Measurements from ENCODE around the gene ZNF32. TPM values are rescaled to one million over a fixed set of nuclear protein-coding genes. Genes with fewer than 3 reads are reported as not detected.
A peak's percentile ranks its signal among the peaks of the same experiment; 100 is the strongest.

Gene ZNF32
- total and polyA plus RNA-seq, 2 donors (not counting 1 experiment from before 2014, with no cell fraction given) = 30.6 to 60.1 TPM

DNA sequence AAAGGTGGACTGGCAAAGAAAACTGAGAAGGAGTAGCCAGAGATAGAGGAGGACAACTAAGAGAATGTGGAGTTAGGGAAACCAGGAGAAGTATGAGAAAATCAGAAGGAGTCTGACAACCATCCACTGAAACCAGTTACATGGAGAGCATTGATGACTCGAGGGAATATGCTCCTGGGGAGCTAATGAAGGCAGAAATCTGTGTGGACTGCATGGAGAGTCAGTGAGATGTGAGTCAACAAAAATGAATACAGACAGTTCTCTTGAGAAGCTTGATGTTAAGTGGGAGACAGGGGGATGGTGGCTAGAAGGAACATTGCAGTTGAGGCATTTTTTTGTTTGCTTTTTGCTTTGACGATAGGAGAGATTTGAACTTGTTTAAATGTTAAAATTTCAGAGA lies 34.3 kb upstream of the ZNF32 start:
- H3K4me2 ChIP-seq (ENCODE audit: extremely low read depth, insufficient read depth, low read length) = no peak overlapping the region
- H3K4me1 ChIP-seq (ENCODE audit: control insufficient read depth, extremely low read depth, insufficient read depth, low read length) = no peaks in the 10 kb centered on the region
- H3K27ac ChIP-seq (ENCODE audit: insufficient read depth, low read length) = no peak overlapping the region
- no peak for TF ChIP-seq EZH2 (IDR thresholded peaks at IDR 0.05; ENCODE audit: low read length, missing control alignments)
- TF ChIP-seq, protein P1, sequence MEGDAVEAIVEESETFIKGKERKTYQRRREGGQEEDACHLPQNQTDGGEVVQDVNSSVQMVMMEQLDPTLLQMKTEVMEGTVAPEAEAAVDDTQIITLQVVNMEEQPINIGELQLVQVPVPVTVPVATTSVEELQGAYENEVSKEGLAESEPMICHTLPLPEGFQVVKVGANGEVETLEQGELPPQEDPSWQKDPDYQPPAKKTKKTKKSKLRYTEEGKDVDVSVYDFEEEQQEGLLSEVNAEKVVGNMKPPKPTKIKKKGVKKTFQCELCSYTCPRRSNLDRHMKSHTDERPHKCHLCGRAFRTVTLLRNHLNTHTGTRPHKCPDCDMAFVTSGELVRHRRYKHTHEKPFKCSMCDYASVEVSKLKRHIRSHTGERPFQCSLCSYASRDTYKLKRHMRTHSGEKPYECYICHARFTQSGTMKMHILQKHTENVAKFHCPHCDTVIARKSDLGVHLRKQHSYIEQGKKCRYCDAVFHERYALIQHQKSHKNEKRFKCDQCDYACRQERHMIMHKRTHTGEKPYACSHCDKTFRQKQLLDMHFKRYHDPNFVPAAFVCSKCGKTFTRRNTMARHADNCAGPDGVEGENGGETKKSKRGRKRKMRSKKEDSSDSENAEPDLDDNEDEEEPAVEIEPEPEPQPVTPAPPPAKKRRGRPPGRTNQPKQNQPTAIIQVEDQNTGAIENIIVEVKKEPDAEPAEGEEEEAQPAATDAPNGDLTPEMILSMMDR (conservative IDR thresholded peaks at IDR 0.05 in 1 of 2, IDR thresholded peaks at IDR 0.05 in 1 of 2; ENCODE audit: low read depth in 1 of 2, low read length in 2 of 2) = no peak
- H4K20me1 ChIP-seq (ENCODE audit: control insufficient read depth, extremely low read depth, insufficient read depth, low read length) = no peaks in the 10 kb centered on the region
- H3K36me3 ChIP-seq (ENCODE audit: control insufficient read depth, insufficient read depth, low read length) = no peaks in the 10 kb centered on the region
- peak in 1 of 2 donors; percentile 56 for DNase-seq (ENCODE audit: low read depth in 2 of 2)
- no peaks in the 10 kb centered on the region for H3K79me2 ChIP-seq (ENCODE audit: control insufficient read depth, insufficient read depth, low read length)
- H3K9ac ChIP-seq (ENCODE audit: insufficient read depth, low read length) = no peak overlapping the region
- H3K9me3 ChIP-seq (ENCODE audit: control insufficient read depth, insufficient read depth, low read depth, low read length) = no peaks in the 10 kb centered on the region
- H3K27me3 ChIP-seq (ENCODE audit: control insufficient read depth, insufficient read depth, low read length) = no peaks in the 10 kb centered on the region
- H3K4me3 ChIP-seq (replicated peaks in 1 of 4; ENCODE audit: control extremely low read depth in 1 of 4, insufficient read depth in 1 of 4, low read depth in 3 of 4, low read length in 4 of 4) = no peak overlapping the region
- no peak overlapping the region for H2AFZ ChIP-seq (ENCODE audit: low read length)

DNA sequence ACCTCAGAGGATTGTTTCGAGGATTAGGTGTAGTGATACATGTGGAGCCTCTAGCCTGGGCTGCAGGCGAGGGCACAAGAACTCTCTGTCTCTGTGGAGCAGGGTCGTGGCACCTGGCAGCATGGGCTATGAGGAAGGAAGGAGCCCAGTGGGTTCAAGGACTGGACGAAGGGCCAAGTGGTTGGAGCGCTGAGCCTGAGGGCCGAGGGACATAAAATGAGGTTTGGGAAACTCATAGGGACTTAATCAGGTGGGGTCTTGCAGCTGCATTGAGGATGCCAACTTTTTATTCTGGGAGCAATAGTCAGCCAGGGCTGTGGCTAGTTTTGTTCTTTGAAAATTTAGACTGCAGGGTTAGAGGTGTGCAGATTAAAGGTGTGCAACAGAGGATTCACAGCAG lies 33.0 kb upstream of the ZNF32 start:
- no peak overlapping the region for H2AFZ ChIP-seq (ENCODE audit: low read length)

DNA sequence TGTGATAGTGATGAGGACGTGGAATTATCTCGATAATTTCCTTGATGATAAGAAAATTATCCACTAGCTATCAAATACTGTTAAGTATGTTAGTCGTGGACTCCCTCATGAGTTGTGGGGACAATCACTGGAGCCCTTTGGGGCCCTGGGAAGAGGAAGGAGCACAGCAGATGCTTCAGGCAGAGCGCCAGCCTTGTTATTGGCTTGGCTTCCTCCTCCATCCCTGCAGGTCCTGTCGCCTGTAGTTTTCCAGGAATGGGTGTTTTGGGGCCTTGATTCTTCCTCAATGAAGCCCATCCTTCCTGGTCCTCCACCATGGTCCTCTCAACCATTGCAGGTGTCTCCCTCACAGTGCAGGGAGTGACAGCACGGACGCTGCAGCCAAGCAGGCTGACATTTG lies 32.5 kb upstream of the ZNF32 start:
- Histone ChIP-seq H3K79me2 (ENCODE audit: control insufficient read depth, insufficient read depth, low read length) (no peaks in the 10 kb centered on the region), H4K20me1 (ENCODE audit: control insufficient read depth, extremely low read depth, insufficient read depth, low read length) (no peaks in the 10 kb centered on the region), H2AFZ (ENCODE audit: low read length) (no peak overlapping the region), H3K27me3 (ENCODE audit: control insufficient read depth, insufficient read depth, low read length) (no peaks in the 10 kb centered on the region), H3K36me3 (ENCODE audit: control insufficient read depth, insufficient read depth, low read length) (no peaks in the 10 kb centered on the region), H3K9ac (ENCODE audit: insufficient read depth, low read length) (no peak overlapping the region), H3K4me3 (replicated peaks in 1 of 4; ENCODE audit: control extremely low read depth in 1 of 4, insufficient read depth in 1 of 4, low read depth in 3 of 4, low read length in 4 of 4) (no peak overlapping the region), H3K4me2 (ENCODE audit: extremely low read depth, insufficient read depth, low read length) (no peak overlapping the region), H3K4me1 (ENCODE audit: control insufficient read depth, extremely low read depth, insufficient read depth, low read length) (no peaks in the 10 kb centered on the region), H3K27ac (ENCODE audit: insufficient read depth, low read length) (no peak overlapping the region), H3K9me3 (ENCODE audit: control insufficient read depth, insufficient read depth, low read depth, low read length) (no peaks in the 10 kb centered on the region)
- TF ChIP-seq EZH2 (IDR thresholded peaks at IDR 0.05; ENCODE audit: low read length, missing control alignments) = no peak
- TF ChIP-seq, protein P1 (conservative IDR thresholded peaks at IDR 0.05 in 1 of 2, IDR thresholded peaks at IDR 0.05 in 1 of 2; ENCODE audit: low read depth in 1 of 2, low read length in 2 of 2) = no peak
- no peak for DNase-seq (ENCODE audit: low read depth in 2 of 2)

More for the DNA sequence above, 33.0 kb upstream of the ZNF32 start:
- H4K20me1 ChIP-seq (ENCODE audit: control insufficient read depth, extremely low read depth, insufficient read depth, low read length) = no peaks in the 10 kb centered on the region
- H3K4me2 ChIP-seq (ENCODE audit: extremely low read depth, insufficient read depth, low read length) = no peak overlapping the region
- H3K4me1 ChIP-seq (ENCODE audit: control insufficient read depth, extremely low read depth, insufficient read depth, low read length) = no peaks in the 10 kb centered on the region
- H3K36me3 ChIP-seq (ENCODE audit: control insufficient read depth, insufficient read depth, low read length) = no peaks in the 10 kb centered on the region
- no peak for DNase-seq (ENCODE audit: low read depth in 2 of 2)
- no peak overlapping the region for H3K4me3 ChIP-seq (replicated peaks in 1 of 4; ENCODE audit: control extremely low read depth in 1 of 4, insufficient read depth in 1 of 4, low read depth in 3 of 4, low read length in 4 of 4)
- no peaks in the 10 kb centered on the region for H3K27me3 ChIP-seq (ENCODE audit: control insufficient read depth, insufficient read depth, low read length)
- no peaks in the 10 kb centered on the region for H3K79me2 ChIP-seq (ENCODE audit: control insufficient read depth, insufficient read depth, low read length)
- no peak overlapping the region for H3K9ac ChIP-seq (ENCODE audit: insufficient read depth, low read length)
- no peak for TF ChIP-seq EZH2 (IDR thresholded peaks at IDR 0.05; ENCODE audit: low read length, missing control alignments)
- TF ChIP-seq, protein P1 (conservative IDR thresholded peaks at IDR 0.05 in 1 of 2, IDR thresholded peaks at IDR 0.05 in 1 of 2; ENCODE audit: low read depth in 1 of 2, low read length in 2 of 2) = no peak
- no peak overlapping the region for H3K27ac ChIP-seq (ENCODE audit: insufficient read depth, low read length)
- no peaks in the 10 kb centered on the region for H3K9me3 ChIP-seq (ENCODE audit: control insufficient read depth, insufficient read depth, low read depth, low read length)
